H1 (cell line): Measurements from ENCODE around the gene KCNJ4. TPM values are rescaled to one million over a fixed set of nuclear protein-coding genes. Genes with fewer than 3 reads are reported as not detected.

Experiments
- CTCF ChIA-PET: fragments of 300-600 bp; sonication (Branson Sonifier 250); formaldehyde crosslinking; loops from one replicate; lab custom pipeline; 2021; ENCODE audit not compliant: partially characterized antibody; lab: Charles Lee
- POLR2A ChIA-PET: fragments of 300-600 bp; sonication (Branson Sonifier 250); formaldehyde crosslinking; loops from one replicate; lab custom pipeline; 2021; ENCODE audit warnings: inconsistent platforms; ENCODE audit not compliant: partially characterized antibody; lab: Charles Lee
- DNase-seq, 2 experiments: peaks; one replicate each; pipeline versions ENCODE4 v3.0.0 to v3.0.0-alpha.2; 2010 to 2022; ENCODE audit warnings: low spot score in 2 of 2, low read depth in 1 of 2, mixed read lengths in 1 of 2
- FAIRE-seq: peaks from 2 replicates; lab custom pipeline; 2011; peaks lifted over from hg19 to GRCh38; lab: Jason Lieb, UNC
- H2AFZ ChIP-seq: 2 replicates; pipeline ENCODE4 v1.8.1; 2012; ENCODE audit warnings: low read length, inconsistent platforms
- H2AK5ac ChIP-seq: 2 replicates; pipeline ENCODE4 v1.6.1; 2013; ENCODE audit warnings: low read depth, low read length
- H2BK120ac ChIP-seq: replicated peaks from 2 replicates; pipeline ENCODE3; 2013; ENCODE audit warnings: low read depth, low read length, inconsistent platforms
- H2BK12ac ChIP-seq: 2 replicates; pipeline ENCODE4 v1.6.1; 2013; ENCODE audit warnings: low read depth, low read length
- H2BK15ac ChIP-seq: 2 replicates; pipeline ENCODE4 v1.6.1; 2013; ENCODE audit warnings: low read length
- H2BK20ac ChIP-seq: 2 replicates; pipeline ENCODE4 v1.6.1; 2013; ENCODE audit warnings: low read length
- H2BK5ac ChIP-seq: 2 replicates; pipeline ENCODE4 v1.6.1; 2013; ENCODE audit warnings: low read depth, low read length
- H3K14ac ChIP-seq: 2 replicates; pipeline ENCODE4 v1.6.1; 2013; ENCODE audit warnings: inconsistent platforms; ENCODE audit not compliant: insufficient read length
- H3K18ac ChIP-seq: 2 replicates; pipeline ENCODE4 v1.6.1; 2013; ENCODE audit warnings: low read length; ENCODE audit errors: extremely low read depth
- H3K23ac ChIP-seq: 2 replicates; pipeline ENCODE4 v1.6.1; 2013; ENCODE audit warnings: inconsistent platforms; ENCODE audit not compliant: insufficient read length
- H3K23me2 ChIP-seq: 2 replicates; pipeline ENCODE4 v1.6.1; 2013; ENCODE audit warnings: low read depth, low read length
- H3K27ac ChIP-seq: 2 replicates; pipeline ENCODE4 v1.6.1; 2011; ENCODE audit warnings: low read depth, low read length, inconsistent platforms
- H3K27me3 ChIP-seq, 4 experiments: replicated peaks in 1 of 4; 1 replicate in 1 of 4; 2 replicates in 3 of 4; pipeline versions ENCODE4 v1.6.1 to v1.8.1; 2011 to 2013; ENCODE audit warnings: low read length in 3 of 4, mild to moderate bottlenecking in 3 of 4, inconsistent platforms in 2 of 4, mixed read lengths in 2 of 4, moderate library complexity in 1 of 4; ENCODE audit not compliant: control insufficient read depth in 3 of 4, insufficient read depth in 3 of 4; ENCODE audit errors: extremely low read depth in 1 of 4
- H3K36me3 ChIP-seq, 4 experiments: 2 replicates each; pipeline versions ENCODE4 v1.6.1 to v1.8.1; 2011 to 2013; ENCODE audit warnings: mild to moderate bottlenecking in 4 of 4, low read length in 3 of 4, moderate library complexity in 2 of 4, control low read depth in 1 of 4, inconsistent platforms in 1 of 4; ENCODE audit not compliant: insufficient read depth in 4 of 4, control insufficient read depth in 2 of 4
- H3K4ac ChIP-seq: replicated peaks from 2 replicates; pipeline ENCODE3; 2013; ENCODE audit warnings: low read length, low read depth, mixed read lengths, inconsistent platforms; ENCODE audit not compliant: insufficient read length
- H3K4me1 ChIP-seq, 4 experiments: replicated peaks in 1 of 4; 1 replicate in 1 of 4; 2 replicates in 3 of 4; pipeline versions ENCODE4 v1.6.1 to v1.8.1; 2011 to 2013; ENCODE audit warnings: low read length in 3 of 4, inconsistent platforms in 2 of 4, mixed read lengths in 1 of 4; ENCODE audit not compliant: insufficient read depth in 4 of 4, control insufficient read depth in 3 of 4
- H3K4me2 ChIP-seq, 2 experiments: 2 replicates each; pipeline versions ENCODE4 v1.6.1 to v1.8.1; 2011 to 2013; ENCODE audit warnings: low read depth in 2 of 2, low read length in 2 of 2, control low read depth in 1 of 2, inconsistent platforms in 1 of 2, mild to moderate bottlenecking in 1 of 2; ENCODE audit not compliant: insufficient read depth in 1 of 2
- H3K4me3 ChIP-seq, 4 experiments: fragments of 200-600, 300-600 bp in 1 of 4; sonication (generic), shearing (Covaris generic), sonication (Bioruptor Twin) in 1 of 4; 2 replicates each; pipeline versions ENCODE4 v1.5.1 to v1.8.1; 2011 to 2016; ENCODE audit warnings: low read length in 4 of 4, low read depth in 3 of 4, control low read depth in 2 of 4, inconsistent platforms in 2 of 4, mild to moderate bottlenecking in 2 of 4, mixed read lengths in 1 of 4, moderate library complexity in 1 of 4; ENCODE audit not compliant: insufficient read depth in 2 of 4; ENCODE audit errors: extremely low read depth in 1 of 4
- H3K56ac ChIP-seq: replicated peaks from 2 replicates; pipeline ENCODE3; 2013; ENCODE audit warnings: low read depth, mild to moderate bottlenecking, mixed read lengths, low read length, inconsistent platforms; ENCODE audit not compliant: insufficient read length
- H3K79me1 ChIP-seq: 2 replicates; pipeline ENCODE4 v1.6.1; 2013; ENCODE audit warnings: low read depth, low read length, control low read depth
- H3K79me2 ChIP-seq, 2 experiments: 2 replicates each; pipeline versions ENCODE4 v1.6.1 to v1.8.1; 2012 to 2013; ENCODE audit warnings: low read length in 2 of 2, mild to moderate bottlenecking in 2 of 2, inconsistent platforms in 1 of 2; ENCODE audit not compliant: insufficient read depth in 2 of 2, control insufficient read depth in 1 of 2
- H3K9ac ChIP-seq, 4 experiments: replicated peaks in 1 of 4; 1 replicate in 1 of 4; 2 replicates in 3 of 4; pipeline versions ENCODE4 v1.6.1 to v1.8.1; 2011 to 2013; ENCODE audit warnings: low read depth in 3 of 4, low read length in 3 of 4, control low read depth in 2 of 4, mild to moderate bottlenecking in 2 of 4, moderate library complexity in 2 of 4, inconsistent platforms in 1 of 4; ENCODE audit errors: extremely low read depth in 1 of 4
- H3K9me3 ChIP-seq, 2 experiments: 2 replicates each; pipeline versions ENCODE4 v1.6.1 to v1.8.1; 2012 to 2013; ENCODE audit warnings: mild to moderate bottlenecking in 2 of 2, moderate library complexity in 2 of 2, control low read depth in 1 of 2, inconsistent platforms in 1 of 2, low read depth in 1 of 2, low read length in 1 of 2, mixed read lengths in 1 of 2; ENCODE audit not compliant: insufficient read depth in 2 of 2
- H4K20me1 ChIP-seq, 2 experiments: replicated peaks in 1 of 2; 2 replicates each; pipeline versions ENCODE3 to v1.8.1; 2011 to 2013; ENCODE audit warnings: inconsistent platforms in 2 of 2, low read length in 2 of 2, mild to moderate bottlenecking in 1 of 2; ENCODE audit not compliant: insufficient read depth in 2 of 2, control insufficient read depth in 1 of 2
- H4K5ac ChIP-seq: 2 replicates; pipeline ENCODE4 v1.6.1; 2013; ENCODE audit warnings: low read length, low read depth, mixed read lengths, inconsistent platforms; ENCODE audit not compliant: insufficient read length
- H4K8ac ChIP-seq: 2 replicates; pipeline ENCODE4 v1.8.0; 2013; ENCODE audit warnings: mild to moderate bottlenecking, moderate library complexity, low read length, inconsistent platforms; ENCODE audit not compliant: insufficient read depth; ENCODE audit errors: extremely low read depth
- H4K91ac ChIP-seq: replicated peaks from 2 replicates; pipeline ENCODE3; 2013; ENCODE audit warnings: low read length, mixed read lengths, inconsistent platforms; ENCODE audit not compliant: insufficient read length
- ASH2L ChIP-seq: fragments of 200-600, 300-600 bp; sonication (generic); IDR thresholded peaks from one replicate; pipeline ENCODE4 v1.7.1; 2017; ENCODE audit warnings: low read length
- CBX5 ChIP-seq: fragments of 300-800, 300-1000 bp; sonication (generic); IDR thresholded peaks from 2 replicates; pipeline ENCODE4 v1.7.1; 2016; ENCODE audit warnings: antibody characterized with exemption, low read length, low read depth
- EGR1 ChIP-seq: IDR thresholded peaks from 2 replicates; pipeline ENCODE4 v1.6.1; 2011; ENCODE audit warnings: low read depth, low read length, borderline replicate concordance
- GTF2F1 ChIP-seq: IDR thresholded peaks from 2 replicates; pipeline ENCODE4 v1.6.1; 2012; ENCODE audit warnings: low read depth, low read length, improper control_type of control experiment, borderline replicate concordance
- MAX ChIP-seq: IDR thresholded peaks from 2 replicates; pipeline ENCODE4 v1.6.1; 2012; ENCODE audit warnings: inconsistent platforms
- NANOG ChIP-seq: IDR thresholded peaks from 2 replicates; pipeline ENCODE4 v1.6.1; 2011; ENCODE audit warnings: low read length, low read depth, mild to moderate bottlenecking, inconsistent platforms; ENCODE audit not compliant: insufficient read depth, poor library complexity, severe bottlenecking
- RFX5 ChIP-seq: IDR thresholded peaks from 2 replicates; pipeline ENCODE4 v1.6.1; 2011; ENCODE audit warnings: low read depth, low read length, improper control_type of control experiment, borderline replicate concordance
- TEAD4 ChIP-seq: IDR thresholded peaks from 2 replicates; pipeline ENCODE4 v1.6.1; 2012; ENCODE audit warnings: low read depth, low read length, inconsistent platforms, mixed read lengths
- YY1 ChIP-seq: IDR thresholded peaks from 2 replicates; pipeline ENCODE4 v1.6.1; 2011; ENCODE audit warnings: low read depth, mild to moderate bottlenecking, low read length
- ZNF274 ChIP-seq: IDR thresholded peaks from 2 replicates; pipeline ENCODE4 v1.7.0; 2012; ENCODE audit warnings: low read length, borderline replicate concordance; ENCODE audit errors: extremely low read depth
- WGBS, 2 experiments: shearing (Covaris generic) in 1 of 2; methylation state at CpG; one replicate each; pipeline versions ENCODE4 v1.1.6 to v1.1.7; 2013 to 2015; ENCODE audit warnings: low lambda C conversion rate in 2 of 2, mixed read lengths in 2 of 2, inconsistent platforms in 1 of 2, low coverage in 1 of 2, missing lambda C conversion rate in 1 of 2; ENCODE audit not compliant: insufficient replicate concordance in 2 of 2, insufficient coverage in 1 of 2, insufficient read length in 1 of 2; ENCODE audit errors: extremely low coverage in 1 of 2, missing lambda C conversion rate in 1 of 2; 5-methylcytosine and 5-hydroxymethylcytosine counted together
- polyA plus RNA-seq, 7 experiments: library from polyadenylated mRNA; depleted of rRNA in 3 of 7; stranded (reverse) in 5 of 7; unstranded in 2 of 7; fragments of >200 nt in 5 of 7; fragments of 200-250 nt in 2 of 7; gene quantifications; 1 replicate in 5 of 7; 2 replicates in 1 of 7; 4 replicates in 1 of 7; pipeline versions ENCODE4 v1.2.1 to v1.2.3, GENCODE V29; 2011 to 2013; ENCODE audit warnings: missing spikeins in 2 of 7, mixed read lengths in 2 of 7
- total RNA-seq: library from RNA; stranded (reverse); fragmentation: NEBNext Ultra II Directional; extraction: Animal tissue kit (Norgen Biotek cat#: 25700); gene quantifications from 2 replicates; pipeline ENCODE4 v1.2.1, GENCODE V29; 2021

The KCNJ4 gene
- total and polyA plus RNA-seq, 2 of the 8 experiments (the other 6 are each of a cell fraction or from before 2014, with no cell fraction given) = 1.4 to 2.2 TPM

GRCh38 chr22:38432264-38432663 is 22.7 kb downstream of the KCNJ4 start:
- FAIRE-seq (no peak), DNase-seq (no peak)
- Histone ChIP-seq H4K8ac (no peak overlapping the region), H3K4ac (no peak overlapping the region), H3K23ac (no peak overlapping the region), H2BK120ac (no peak overlapping the region), H4K5ac (no peak overlapping the region), H4K91ac (no peak overlapping the region), H2AK5ac (no peak overlapping the region), H3K4me2 (no peak overlapping the region), H2AFZ (no peak overlapping the region), H2BK12ac (no peak overlapping the region), H3K4me1 (peaks cover 0 to 3% (median 0%) of the 10 kb centered on the region in 4 experiments; a peak in 4 of 7 replicates), H3K9ac (no peak overlapping the region), H2BK15ac (no peak overlapping the region), H3K79me2 (no peaks in the 10 kb centered on the region), H3K36me3 (no peaks in the 10 kb centered on the region), H3K27ac (no peak overlapping the region), H2BK5ac (no peak overlapping the region), H2BK20ac (no peak overlapping the region), H3K27me3 (no peaks in the 10 kb centered on the region), H3K18ac (no peak overlapping the region), H3K14ac (no peak overlapping the region), H3K56ac (no peak overlapping the region), H3K23me2 (no peaks in the 10 kb centered on the region), H3K4me3 (no peak overlapping the region), H3K79me1 (no peaks in the 10 kb centered on the region), H4K20me1 (no peaks in the 10 kb centered on the region), H3K9me3 (no peaks in the 10 kb centered on the region)
- no peak for TF ChIP-seq ASH2L
- TF ChIP-seq TEAD4 = no peak
- TF ChIP-seq ZNF274 = no peak
- no peak for TF ChIP-seq YY1
- no peak for TF ChIP-seq RFX5
- no peak for TF ChIP-seq NANOG
- TF ChIP-seq MAX = no peak
- no peak for TF ChIP-seq EGR1
- no peak for TF ChIP-seq GTF2F1
- TF ChIP-seq CBX5 = no peak
- WGBS, 2 experiments = 90% methylated on average over 1 of the region's 1 CpG; no CpG with 5 or more reads in 1 of the 2 experiments
- ChIA-PET POLR2A (interaction anchor here (1.1 kb wide), 2 partner anchors 8 to 12 kb away, joined by 3 to 5 read pairs; no protein-coding TSS in a partner anchor), CTCF (interaction anchor here (1.5 to 7.9 kb wide), 2 partner anchors 12 to 16 kb away, joined by 4 to 78 read pairs; no protein-coding TSS in a partner anchor)
